ENCODE data around the gene ADARB1.

Gene ADARB1

GRCh38 chr21:45169001-45169400, 94.6 kb downstream of the ADARB1 start:
- peak overlapping the region in 1 of 11 experiments; percentile 43; a peak in 2 of 22 replicates for H3K27ac ChIP-seq
- no peaks in the 10 kb centered on the region for H3K9me3 ChIP-seq (replicated peaks in 1 of 11)
- H3K27me3 ChIP-seq = no peaks in the 10 kb centered on the region
- no peak for TF ChIP-seq Cebpa-rat (IDR thresholded peaks at IDR 0.05)
- H3K9ac ChIP-seq = no peak overlapping the region
- peaks cover 0 to 40% (median 0%) of the 10 kb centered on the region in 11 experiments; a peak in 5 of 22 replicates for H4K20me1 ChIP-seq
- H3K36me3 ChIP-seq = peaks cover 5 to 38% (median 23%) of the 10 kb centered on the region in 11 experiments; a peak in 17 of 22 replicates
- no peak overlapping the region for H3K4me3 ChIP-seq
- H3K4me2 ChIP-seq = peak overlapping the region in 7 of 11 experiments; percentile 6 to 63 (median 31); a peak in 12 of 22 replicates
- H3K4me1 ChIP-seq = peaks cover 0 to 25% (median 13%) of the 10 kb centered on the region in 10 experiments; a peak in 18 of 20 replicates

- Histone ChIP-seq H3K4me1 (peaks cover 0 to 24% (median 13%) of the 10 kb centered on the region in 10 experiments; a peak in 17 of 20 replicates), H3K9me3 (replicated peaks in 1 of 11) (no peaks in the 10 kb centered on the region), H3K4me3 (no peak overlapping the region), H3K36me3 (peaks cover 5 to 45% (median 23%) of the 10 kb centered on the region in 11 experiments; a peak in 17 of 22 replicates), H4K20me1 (peaks cover 0 to 37% (median 0%) of the 10 kb centered on the region in 11 experiments; a peak in 5 of 22 replicates), H3K27me3 (no peaks in the 10 kb centered on the region), H3K9ac (no peak overlapping the region), H3K27ac (no peak overlapping the region), H3K4me2 (peak overlapping the region in 5 of 11 experiments; percentile 19 to 63 (median 39); a peak in 8 of 22 replicates)
- TF ChIP-seq Cebpa-rat (IDR thresholded peaks at IDR 0.05) = no peak
Observed at GRCh38 chr21:45169682-45170081, 95.3 kb downstream of the ADARB1 start.

- Histone ChIP-seq H3K9ac (no peak overlapping the region), H3K27ac (no peak overlapping the region), H3K4me3 (no peak overlapping the region), H3K4me2 (no peak overlapping the region), H3K9me3 (replicated peaks in 1 of 11) (no peaks in the 10 kb centered on the region), H3K4me1 (peaks cover 0 to 24% (median 13%) of the 10 kb centered on the region in 10 experiments; a peak in 17 of 20 replicates), H4K20me1 (peaks cover 0 to 29% (median 0%) of the 10 kb centered on the region in 11 experiments; a peak in 5 of 22 replicates), H3K27me3 (no peaks in the 10 kb centered on the region), H3K36me3 (peaks cover 5 to 55% (median 29%) of the 10 kb centered on the region in 11 experiments; a peak in 20 of 22 replicates)
- no peak for TF ChIP-seq Cebpa-rat (IDR thresholded peaks at IDR 0.05)
Observed at GRCh38 chr21:45170987-45171386, 96.6 kb downstream of the ADARB1 start.

- Histone ChIP-seq H3K4me2 (no peak overlapping the region), H3K4me1 (peaks cover 0 to 22% (median 13%) of the 10 kb centered on the region in 10 experiments; a peak in 17 of 20 replicates), H3K27ac (no peak overlapping the region), H3K9ac (no peak overlapping the region), H3K9me3 (replicated peaks in 1 of 11) (no peaks in the 10 kb centered on the region), H3K4me3 (no peak overlapping the region), H3K27me3 (no peaks in the 10 kb centered on the region), H3K36me3 (peaks cover 5 to 69% (median 43%) of the 10 kb centered on the region in 11 experiments; a peak in 20 of 22 replicates), H4K20me1 (peaks cover 0 to 29% (median 0%) of the 10 kb centered on the region in 11 experiments; a peak in 5 of 22 replicates)
- no peak for TF ChIP-seq Cebpa-rat (IDR thresholded peaks at IDR 0.05)
Observed at GRCh38 chr21:45172420-45172819, 98.0 kb downstream of the ADARB1 start.

DNA sequence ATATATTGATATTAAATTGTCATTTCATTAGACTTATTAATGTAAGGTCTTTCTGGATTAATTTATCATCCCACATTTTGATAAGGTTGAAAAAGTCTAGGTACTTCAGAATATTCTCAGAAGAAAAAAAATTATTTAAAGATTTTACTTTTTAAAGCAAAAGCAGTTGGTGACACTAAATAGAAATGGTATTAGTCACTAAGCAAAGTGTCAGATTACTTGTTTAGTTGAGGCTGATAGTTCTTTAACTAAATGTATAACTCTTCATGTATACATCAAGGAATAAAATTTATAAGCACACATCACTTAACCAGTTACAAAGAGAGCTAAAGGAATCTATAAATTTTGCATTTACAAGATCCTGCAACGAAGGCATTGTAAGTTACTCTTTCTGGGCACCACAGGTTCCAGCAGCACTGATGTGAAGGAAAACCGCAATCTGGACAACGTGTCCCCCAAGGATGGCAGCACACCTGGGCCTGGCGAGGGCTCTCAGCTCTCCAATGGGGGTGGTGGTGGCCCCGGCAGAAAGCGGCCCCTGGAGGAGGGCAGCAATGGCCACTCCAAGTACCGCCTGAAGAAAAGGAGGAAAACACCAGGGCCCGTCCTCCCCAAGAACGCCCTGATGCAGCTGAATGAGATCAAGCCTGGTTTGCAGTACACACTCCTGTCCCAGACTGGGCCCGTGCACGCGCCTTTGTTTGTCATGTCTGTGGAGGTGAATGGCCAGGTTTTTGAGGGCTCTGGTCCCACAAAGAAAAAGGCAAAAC, 101.1 kb downstream of the ADARB1 start:
- Histone ChIP-seq H3K36me3 (peaks cover 5 to 95% (median 68%) of the 10 kb centered on the region in 11 experiments; a peak in 21 of 22 replicates), H3K9me3 (replicated peaks in 1 of 11) (no peaks in the 10 kb centered on the region), H3K27ac (no peak overlapping the region), H3K4me3 (no peak overlapping the region), H3K4me2 (no peak overlapping the region), H3K9ac (no peak overlapping the region), H3K27me3 (no peaks in the 10 kb centered on the region), H4K20me1 (peaks cover 0 to 21% (median 0%) of the 10 kb centered on the region in 11 experiments; a peak in 3 of 22 replicates), H3K4me1 (no peaks in the 10 kb centered on the region)
- no peak for TF ChIP-seq Cebpa-rat (IDR thresholded peaks at IDR 0.05)

- TF ChIP-seq Cebpa-rat (IDR thresholded peaks at IDR 0.05) = no peak
- no peak overlapping the region for H3K27ac ChIP-seq
- H3K27me3 ChIP-seq = no peaks in the 10 kb centered on the region
- no peak overlapping the region for H3K9ac ChIP-seq
- no peak overlapping the region for H3K4me3 ChIP-seq
- H3K9me3 ChIP-seq (replicated peaks in 1 of 11) = no peaks in the 10 kb centered on the region
- H3K36me3 ChIP-seq = peaks cover 5 to 98% (median 68%) of the 10 kb centered on the region in 11 experiments; a peak in 21 of 22 replicates
- H3K4me1 ChIP-seq = no peaks in the 10 kb centered on the region
- H4K20me1 ChIP-seq = peaks cover 0 to 20% (median 0%) of the 10 kb centered on the region in 11 experiments; a peak in 3 of 22 replicates
- H3K4me2 ChIP-seq = no peak overlapping the region
Observed at GRCh38 chr21:45176141-45176540, 101.8 kb downstream of the ADARB1 start.

DNA sequence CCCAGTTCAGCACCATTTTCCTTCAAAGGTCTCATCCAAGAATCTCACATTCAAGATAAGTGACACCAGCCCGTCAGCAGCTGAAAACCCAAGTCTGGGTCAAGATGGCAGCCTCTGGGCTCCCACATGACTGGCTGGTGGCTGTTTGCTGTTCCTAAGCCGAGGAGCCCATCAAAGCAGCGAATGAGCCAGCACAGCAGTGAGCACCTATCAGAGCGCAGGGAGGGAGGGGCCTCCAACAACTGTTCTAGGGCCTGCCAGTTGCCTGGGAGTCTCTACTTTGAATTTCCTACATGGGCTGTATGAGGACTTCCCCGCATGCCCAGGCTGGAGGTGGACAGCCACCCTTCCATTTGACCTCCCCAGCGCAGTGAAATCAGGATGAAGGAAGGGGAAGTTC, 102.7 kb downstream of the ADARB1 start:
- H3K9ac ChIP-seq = no peak overlapping the region
- no peaks in the 10 kb centered on the region for H3K4me1 ChIP-seq
- H3K36me3 ChIP-seq = peaks cover 12 to 98% (median 69%) of the 10 kb centered on the region in 11 experiments; a peak in 21 of 22 replicates
- no peak overlapping the region for H3K4me2 ChIP-seq
- H3K4me3 ChIP-seq = no peak overlapping the region
- TF ChIP-seq Cebpa-rat (IDR thresholded peaks at IDR 0.05) = no peak
- peaks cover 0 to 18% (median 0%) of the 10 kb centered on the region in 11 experiments; a peak in 3 of 22 replicates for H4K20me1 ChIP-seq
- H3K9me3 ChIP-seq (replicated peaks in 1 of 11) = no peaks in the 10 kb centered on the region
- no peak overlapping the region for H3K27ac ChIP-seq
- H3K27me3 ChIP-seq = no peaks in the 10 kb centered on the region

GRCh38 chr21:45178070-45178608, 103.8 kb downstream of the ADARB1 start:
- H3K36me3 ChIP-seq = peaks cover 11 to 98% (median 67%) of the 10 kb centered on the region in 11 experiments; a peak in 21 of 22 replicates
- no peak overlapping the region for H3K4me2 ChIP-seq

GRCh38 chr21:45178971-45179370, 104.6 kb downstream of the ADARB1 start:
- Histone ChIP-seq H3K27ac (no peak overlapping the region), H4K20me1 (peaks cover 0 to 14% (median 0%) of the 10 kb centered on the region in 11 experiments; a peak in 3 of 22 replicates), H3K4me1 (no peaks in the 10 kb centered on the region), H3K4me2 (no peak overlapping the region), H3K9ac (no peak overlapping the region), H3K27me3 (no peaks in the 10 kb centered on the region), H3K4me3 (no peak overlapping the region), H3K9me3 (replicated peaks in 1 of 11) (no peaks in the 10 kb centered on the region), H3K36me3 (peaks cover 11 to 96% (median 74%) of the 10 kb centered on the region in 11 experiments; a peak in 21 of 22 replicates)
- no peak for TF ChIP-seq Cebpa-rat (IDR thresholded peaks at IDR 0.05)

More at GRCh38 chr21:45178070-45178608, 103.8 kb downstream of the ADARB1 start:
- H3K27me3 ChIP-seq = no peaks in the 10 kb centered on the region
- H4K20me1 ChIP-seq = peaks cover 0 to 14% (median 0%) of the 10 kb centered on the region in 11 experiments; a peak in 3 of 22 replicates
- no peaks in the 10 kb centered on the region for H3K9me3 ChIP-seq (replicated peaks in 1 of 11)
- no peak for TF ChIP-seq Cebpa-rat (IDR thresholded peaks at IDR 0.05)
- no peak overlapping the region for H3K27ac ChIP-seq
- no peaks in the 10 kb centered on the region for H3K4me1 ChIP-seq
- no peak overlapping the region for H3K9ac ChIP-seq
- no peak overlapping the region for H3K4me3 ChIP-seq

Data from BLaER1 treated with 17β-estradiol and CSF1 and Interleukin-3, amounts not matched to agents 10 nM and 100 nM (cell line).